IPS-20b (cell line): ENCODE data around the gene VPS35L.

Experiments
- H3K27ac ChIP-seq: one replicate; pipeline ENCODE4 v1.5.1; 2013; ENCODE audit warnings: low read length
- H3K27me3 ChIP-seq: 2 replicates; pipeline ENCODE4 v1.6.1; 2013; ENCODE audit warnings: mild to moderate bottlenecking, low read length, inconsistent platforms; ENCODE audit not compliant: insufficient read depth
- H3K36me3 ChIP-seq: 2 replicates; pipeline ENCODE4 v1.6.1; 2013; ENCODE audit warnings: low read depth, mild to moderate bottlenecking, inconsistent platforms, low read length, moderate library complexity; ENCODE audit not compliant: insufficient read depth
- H3K4me1 ChIP-seq: 2 replicates; pipeline ENCODE4 v1.6.1; 2013; ENCODE audit warnings: mild to moderate bottlenecking, control low read depth, inconsistent platforms, low read length, moderate library complexity; ENCODE audit not compliant: insufficient read depth
- H3K4me3 ChIP-seq: 2 replicates; pipeline ENCODE4 v1.5.1; 2013; ENCODE audit warnings: mild to moderate bottlenecking, low read length, inconsistent platforms
- H3K9ac ChIP-seq: 2 replicates; pipeline ENCODE4 v1.6.1; 2013; ENCODE audit warnings: low read depth, mild to moderate bottlenecking, inconsistent platforms, low read length, moderate library complexity
- H3K9me3 ChIP-seq: 2 replicates; pipeline ENCODE4 v1.6.1; 2013; ENCODE audit warnings: mild to moderate bottlenecking, low read depth, low read length, inconsistent platforms; ENCODE audit not compliant: insufficient read depth

Gene VPS35L

DNA sequence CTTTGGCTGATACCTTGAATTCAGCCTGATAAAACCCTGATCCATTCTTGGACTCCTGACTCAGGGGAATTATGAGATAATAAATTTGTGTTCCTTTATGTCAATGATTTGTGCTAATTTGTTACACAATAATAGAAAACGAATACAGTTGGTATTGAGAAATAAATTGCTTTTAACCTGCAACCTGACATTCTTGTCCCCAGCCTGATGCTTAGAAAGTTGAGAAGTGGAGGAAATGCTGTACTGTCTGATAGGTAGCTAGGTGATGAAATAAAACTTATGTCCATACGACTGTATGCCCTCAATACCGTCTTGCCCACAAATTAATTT is 173.1 kb downstream of the VPS35L start:
- H3K4me1 ChIP-seq: no peaks in the 10 kb centered on the region
- H3K4me3 ChIP-seq: no peak overlapping the region
- no peaks in the 10 kb centered on the region for H3K9me3 ChIP-seq
- H3K27me3 ChIP-seq: no peaks in the 10 kb centered on the region
- no peak overlapping the region for H3K27ac ChIP-seq
- H3K36me3 ChIP-seq: peaks cover 7% of the 10 kb centered on the region; the same call in 1 of the 2 replicates
- no peak overlapping the region for H3K9ac ChIP-seq

DNA sequence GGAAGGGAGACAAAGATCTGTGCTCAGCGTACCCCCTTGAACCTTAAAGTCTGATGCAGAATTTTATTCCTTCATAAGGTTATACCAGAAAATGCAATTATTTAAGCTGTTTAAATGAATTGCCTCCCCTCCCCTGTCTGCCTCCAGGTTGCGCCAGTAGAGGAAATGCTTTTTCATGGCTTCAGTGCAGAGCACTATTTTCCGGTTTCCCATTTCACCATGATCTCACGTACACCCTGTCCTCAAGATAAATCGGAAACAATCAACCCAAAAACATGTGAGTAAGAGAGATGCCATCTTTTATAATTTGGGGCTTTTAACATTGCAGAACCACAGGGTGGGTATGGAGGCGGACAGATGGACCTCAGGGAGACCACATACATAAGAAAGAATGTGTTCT is 178.0 kb downstream of the VPS35L start:
- H3K27me3 ChIP-seq: no peaks in the 10 kb centered on the region
- peaks cover 20% of the 10 kb centered on the region for H3K36me3 ChIP-seq
- H3K9me3 ChIP-seq: no peaks in the 10 kb centered on the region
- no peak overlapping the region for H3K4me3 ChIP-seq
- H3K27ac ChIP-seq: no peak overlapping the region
- H3K9ac ChIP-seq: no peak overlapping the region
- no peaks in the 10 kb centered on the region for H3K4me1 ChIP-seq

DNA sequence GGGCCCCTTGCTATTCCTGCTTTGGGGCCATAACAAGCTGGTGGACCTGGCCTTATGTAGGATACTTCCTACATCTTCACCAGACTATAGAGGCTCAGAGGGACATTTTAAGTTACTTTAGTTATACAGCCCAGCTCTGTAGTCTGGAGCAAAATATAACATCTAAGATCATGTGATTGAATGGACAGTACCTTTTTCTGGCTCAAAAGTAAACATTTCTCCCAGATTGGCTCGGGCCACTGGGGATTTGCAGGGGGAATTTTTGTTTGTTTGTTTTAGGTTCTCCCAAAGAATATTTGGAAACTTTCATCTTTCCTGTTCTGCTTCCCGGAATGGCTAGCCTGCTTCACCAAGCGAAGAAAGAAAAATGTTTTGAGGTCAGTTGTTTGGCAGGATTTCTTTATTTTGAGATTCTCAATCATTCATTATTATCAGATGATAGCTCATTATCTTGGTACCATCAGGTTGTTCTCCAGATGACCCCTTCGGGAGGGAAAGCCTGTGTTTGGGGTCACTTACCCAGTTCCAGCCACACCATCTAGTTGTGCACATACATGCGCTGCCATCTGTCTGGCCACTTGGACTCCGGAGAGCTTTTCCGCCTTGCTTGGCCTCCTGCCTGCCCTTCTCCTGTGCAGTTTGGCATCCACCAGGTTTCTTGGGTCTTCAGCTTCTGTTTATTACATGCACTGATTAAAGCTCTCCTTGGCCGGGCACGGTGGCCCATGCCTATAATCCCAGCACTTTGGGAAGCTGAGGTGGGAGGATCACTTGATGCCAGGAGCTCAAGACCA is 179.8 kb downstream of the VPS35L start:
- Histone ChIP-seq H3K9ac (no peak overlapping the region), H3K9me3 (no peaks in the 10 kb centered on the region), H3K4me3 (no peak overlapping the region), H3K27ac (no peak overlapping the region), H3K4me1 (no peaks in the 10 kb centered on the region), H3K36me3 (peaks cover 20% of the 10 kb centered on the region), H3K27me3 (no peaks in the 10 kb centered on the region)

DNA sequence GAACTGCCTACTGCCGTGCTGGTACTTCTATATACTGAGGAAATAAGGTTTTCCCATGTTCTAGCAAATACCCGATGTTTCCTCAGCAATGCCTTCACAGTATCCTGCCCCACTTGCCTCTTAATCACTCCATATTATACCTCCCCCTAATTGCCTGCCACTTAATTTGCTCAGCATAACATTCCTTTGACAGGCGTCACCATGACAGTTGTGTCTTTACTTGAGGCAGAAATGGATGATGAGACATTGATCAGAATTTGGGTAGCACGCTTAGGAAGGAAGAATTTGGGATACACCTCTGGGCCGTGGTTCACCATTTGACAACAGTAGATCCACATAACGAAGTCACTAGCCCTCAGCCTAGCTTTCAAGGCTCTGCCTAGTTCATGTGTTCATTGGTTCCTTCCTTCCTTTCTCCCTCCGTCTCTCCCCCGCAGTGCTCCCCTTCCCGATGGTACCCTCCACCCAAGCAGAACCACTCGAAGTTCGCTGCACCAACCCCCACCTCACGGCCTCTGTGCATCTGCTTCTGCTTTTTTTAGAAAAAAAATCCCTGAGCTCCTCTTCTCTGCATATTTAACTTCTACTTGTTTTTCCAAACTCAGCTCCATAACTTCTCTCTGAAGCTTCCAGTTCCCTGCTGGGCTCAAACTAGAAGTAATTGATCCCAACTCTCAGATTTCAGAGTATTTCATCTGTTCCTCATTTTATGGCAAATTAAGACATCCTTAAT is 182.0 kb downstream of the VPS35L start:
- H3K27me3 ChIP-seq: no peaks in the 10 kb centered on the region

DNA sequence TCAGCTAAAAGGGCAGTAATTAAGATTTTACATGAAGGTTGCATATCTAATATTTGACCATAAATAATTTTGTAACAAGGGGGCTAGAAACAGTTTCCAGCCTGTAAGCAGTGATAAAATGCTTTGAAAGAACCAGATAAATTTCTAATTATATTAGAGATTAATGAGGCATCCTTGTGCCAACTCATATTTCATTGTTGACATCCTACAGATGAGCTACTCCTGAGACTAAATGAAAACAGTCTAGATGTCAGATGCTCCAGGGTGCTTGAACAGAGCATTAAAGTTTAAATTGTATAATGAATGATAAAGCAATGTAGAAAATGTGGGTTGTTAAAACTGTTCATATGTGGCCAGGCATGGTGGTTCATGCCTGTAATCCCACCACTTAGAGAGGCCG is 185.9 kb downstream of the VPS35L start:
- no peaks in the 10 kb centered on the region for H3K27me3 ChIP-seq
- no peaks in the 10 kb centered on the region; the same call in 1 of the 2 replicates for H3K36me3 ChIP-seq
- H3K4me1 ChIP-seq: no peaks in the 10 kb centered on the region; the same call in 1 of the 2 replicates
- H3K4me3 ChIP-seq: no peak overlapping the region
- H3K9ac ChIP-seq: no peak overlapping the region
- no peak overlapping the region for H3K27ac ChIP-seq
- H3K9me3 ChIP-seq: no peaks in the 10 kb centered on the region

More for the DNA sequence above, 182.0 kb downstream of the VPS35L start:
- H3K9ac ChIP-seq: no peak overlapping the region
- H3K9me3 ChIP-seq: no peaks in the 10 kb centered on the region
- H3K27ac ChIP-seq: no peak overlapping the region
- H3K36me3 ChIP-seq: peaks cover 18% of the 10 kb centered on the region
- H3K4me3 ChIP-seq: no peak overlapping the region
- H3K4me1 ChIP-seq: no peaks in the 10 kb centered on the region

DNA sequence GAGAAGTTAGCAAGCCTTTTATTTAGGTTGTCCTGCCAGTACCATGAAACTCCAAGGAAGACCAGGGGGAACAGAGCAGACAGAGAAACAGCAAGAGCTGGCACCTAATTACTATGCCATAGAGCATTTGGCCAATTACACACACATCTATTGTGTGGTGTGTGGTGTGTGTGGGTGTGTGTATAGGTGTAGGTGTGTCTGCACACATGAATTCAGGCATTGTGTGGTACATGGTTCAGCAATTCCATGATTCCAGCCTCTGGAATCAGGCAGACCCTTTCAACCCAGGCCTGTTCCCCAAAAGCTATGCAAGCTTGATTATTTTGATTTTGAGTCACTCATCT is 188.3 kb downstream of the VPS35L start:
- no peaks in the 10 kb centered on the region for H3K27me3 ChIP-seq
- H3K36me3 ChIP-seq: no peaks in the 10 kb centered on the region; the same call in 1 of the 2 replicates
- no peaks in the 10 kb centered on the region; the same call in 1 of the 2 replicates for H3K4me1 ChIP-seq
- H3K9ac ChIP-seq: no peak overlapping the region
- no peaks in the 10 kb centered on the region for H3K9me3 ChIP-seq
- H3K4me3 ChIP-seq: no peak overlapping the region
- H3K27ac ChIP-seq: no peak overlapping the region

DNA sequence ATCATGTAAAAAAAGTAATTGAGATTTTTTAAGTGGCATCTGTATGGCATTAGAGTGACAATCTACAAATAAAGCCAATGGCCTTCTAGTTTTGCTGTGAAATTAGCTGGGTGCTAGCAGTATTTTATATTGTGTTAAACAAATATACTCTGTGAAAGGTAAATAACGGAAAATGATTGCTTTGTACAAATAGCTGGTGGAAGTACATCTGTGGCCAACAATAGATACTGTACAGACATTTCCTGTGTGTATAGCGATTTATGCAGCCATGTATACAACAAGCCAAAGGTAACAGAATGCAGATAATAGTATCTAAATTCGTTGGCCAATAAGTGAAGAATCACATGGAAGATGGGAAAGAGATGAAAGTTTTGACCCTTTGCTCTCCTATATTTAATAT is 189.2 kb downstream of the VPS35L start:
- H3K4me1 ChIP-seq: no peaks in the 10 kb centered on the region; the same call in 1 of the 2 replicates
- H3K9ac ChIP-seq: no peak overlapping the region

DNA sequence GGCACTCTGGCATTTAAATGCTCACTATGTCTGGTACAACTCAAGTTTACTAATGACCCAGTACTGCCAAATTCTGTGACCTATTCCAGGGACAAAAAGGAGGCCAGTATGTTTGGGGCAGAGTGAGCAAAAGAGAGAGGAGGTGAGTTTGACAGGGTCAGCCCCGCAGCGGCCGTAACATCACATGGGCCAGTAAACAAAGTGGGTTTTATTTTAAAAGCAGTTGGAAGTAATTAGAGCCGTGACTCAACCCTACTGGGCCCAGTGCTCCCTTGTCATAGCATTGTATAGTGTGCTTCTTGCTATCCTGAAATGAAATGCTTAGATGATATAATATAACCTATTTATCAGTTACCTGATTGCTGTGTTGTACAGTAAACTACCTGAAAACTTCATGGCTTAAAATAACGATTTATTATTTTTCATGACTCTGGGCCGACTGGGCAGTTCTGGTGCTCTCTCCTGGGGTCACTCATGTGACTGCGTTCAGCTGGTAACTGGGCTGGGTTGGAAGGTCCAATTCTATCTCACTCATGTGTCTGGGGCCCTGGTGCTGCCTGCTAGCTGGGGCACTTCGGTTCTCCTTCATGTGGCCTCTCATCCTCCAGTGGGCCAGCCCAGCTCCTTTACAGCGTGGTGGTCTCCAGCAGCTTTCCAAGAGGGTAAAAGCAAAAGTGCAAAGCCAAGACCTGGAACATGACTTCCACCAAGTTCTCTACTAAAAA is 189.9 kb downstream of the VPS35L start:
- H3K27ac ChIP-seq: no peak overlapping the region
- H3K27me3 ChIP-seq: no peaks in the 10 kb centered on the region
- no peak overlapping the region for H3K9ac ChIP-seq

More for the DNA sequence above, 189.2 kb downstream of the VPS35L start:
- Histone ChIP-seq H3K27ac (no peak overlapping the region), H3K4me3 (no peak overlapping the region), H3K36me3 (no peaks in the 10 kb centered on the region; the same call in 1 of the 2 replicates), H3K27me3 (no peaks in the 10 kb centered on the region), H3K9me3 (no peaks in the 10 kb centered on the region)

DNA sequence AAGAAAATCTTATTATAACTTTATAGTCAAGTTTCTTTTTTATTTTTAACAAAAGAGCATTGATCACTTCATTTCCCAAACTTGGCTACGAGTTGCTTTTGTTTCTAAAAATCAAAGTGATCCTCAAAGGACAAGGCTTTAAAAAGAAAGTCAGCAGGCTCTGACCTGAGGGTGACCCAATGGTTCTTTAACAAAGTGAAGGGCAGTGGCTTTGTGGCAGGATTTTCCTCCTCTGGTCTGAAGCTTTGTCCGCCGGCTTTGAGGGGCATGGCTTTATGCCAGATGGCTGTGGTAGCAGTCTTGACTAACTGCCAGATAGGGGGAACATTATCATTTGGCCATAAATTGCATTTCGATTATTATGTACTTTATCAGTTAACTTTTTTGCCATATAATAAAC is 191.1 kb downstream of the VPS35L start:
- H3K9me3 ChIP-seq: no peaks in the 10 kb centered on the region
- H3K27me3 ChIP-seq: no peaks in the 10 kb centered on the region
- H3K4me3 ChIP-seq: no peak overlapping the region
- H3K9ac ChIP-seq: no peak overlapping the region
- H3K27ac ChIP-seq: no peak overlapping the region
- H3K36me3 ChIP-seq: no peaks in the 10 kb centered on the region
- no peaks in the 10 kb centered on the region; the same call in 1 of the 2 replicates for H3K4me1 ChIP-seq

More for the DNA sequence above, 189.9 kb downstream of the VPS35L start:
- Histone ChIP-seq H3K4me3 (no peak overlapping the region), H3K4me1 (no peaks in the 10 kb centered on the region; the same call in 1 of the 2 replicates), H3K36me3 (no peaks in the 10 kb centered on the region), H3K9me3 (no peaks in the 10 kb centered on the region)

DNA sequence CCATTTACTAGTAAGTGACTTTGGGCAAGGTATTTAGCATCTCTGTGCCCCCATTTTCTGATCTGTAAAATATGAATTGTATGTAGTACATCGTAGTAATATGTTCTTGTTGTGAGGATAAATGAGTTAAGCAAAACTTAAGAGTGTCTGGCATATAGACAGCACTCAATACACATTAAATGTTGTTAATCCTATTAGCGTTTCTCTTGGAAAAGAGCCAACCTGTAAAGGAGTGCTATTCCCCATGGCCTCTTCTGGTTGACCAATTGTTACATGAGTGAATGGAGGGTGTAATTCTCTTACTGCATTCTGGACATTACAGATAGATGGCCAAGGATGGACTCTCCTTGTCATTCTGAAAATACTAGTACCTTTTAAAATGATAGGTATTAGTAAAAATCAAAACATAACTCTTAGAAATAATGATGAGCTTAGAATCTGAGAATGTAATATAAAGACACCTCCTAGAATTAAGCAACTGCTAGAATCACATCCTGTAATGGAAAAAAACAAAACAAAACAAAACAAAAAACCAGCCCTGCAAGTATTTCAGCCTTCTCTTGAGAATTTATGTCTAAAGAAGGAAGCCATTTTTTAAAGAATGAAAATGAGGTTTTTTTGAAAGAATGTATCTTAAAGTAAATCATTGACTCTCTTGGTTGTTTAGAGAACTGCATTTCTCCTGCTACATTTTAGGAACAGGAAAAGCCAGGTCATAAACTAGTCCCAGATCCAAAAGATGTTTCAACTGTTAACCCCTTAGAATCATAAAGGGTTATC is 193.1 kb downstream of the VPS35L start:
- Histone ChIP-seq H3K4me3 (no peak overlapping the region), H3K4me1 (no peaks in the 10 kb centered on the region; the same call in 1 of the 2 replicates), H3K27me3 (no peaks in the 10 kb centered on the region), H3K36me3 (no peaks in the 10 kb centered on the region), H3K9me3 (no peaks in the 10 kb centered on the region), H3K27ac (no peak overlapping the region), H3K9ac (no peak overlapping the region)

DNA sequence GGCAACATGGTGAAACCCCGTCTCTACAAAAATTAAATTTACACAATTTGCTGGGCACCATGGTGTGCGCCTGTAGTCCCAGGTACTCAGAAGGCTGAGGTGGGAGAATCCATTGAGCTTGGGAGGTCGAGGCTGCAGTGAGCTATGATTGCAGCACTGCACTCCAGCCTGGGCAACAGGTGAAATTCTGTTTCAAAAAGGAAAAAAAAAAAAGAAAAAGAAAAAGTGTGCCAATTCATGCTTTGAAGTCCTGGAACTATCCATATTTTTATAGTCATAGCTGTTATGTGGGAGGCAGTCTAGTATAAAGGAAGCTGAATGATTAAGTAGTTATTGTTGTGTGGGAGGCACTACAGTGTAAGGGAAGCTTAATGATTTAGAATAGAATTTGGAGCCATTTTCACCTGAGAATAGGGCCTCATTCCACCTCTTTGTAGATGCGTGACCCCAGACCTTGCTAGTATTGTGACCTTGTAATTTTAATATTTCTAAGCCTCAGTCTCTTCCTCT is 194.1 kb downstream of the VPS35L start:
- H3K27ac ChIP-seq: no peak overlapping the region
- no peaks in the 10 kb centered on the region; the same call in 1 of the 2 replicates for H3K4me1 ChIP-seq
- no peak overlapping the region for H3K9ac ChIP-seq
- H3K9me3 ChIP-seq: no peaks in the 10 kb centered on the region
- H3K27me3 ChIP-seq: no peaks in the 10 kb centered on the region
- H3K36me3 ChIP-seq: no peaks in the 10 kb centered on the region
- no peak overlapping the region for H3K4me3 ChIP-seq
